Hepatocyte (in vitro differentiated cells): Measurements from ENCODE around the gene NDUFA8. TPM values are rescaled to one million over a fixed set of nuclear protein-coding genes. Genes with fewer than 3 reads are reported as not detected.

Experiments
- DNase-seq: peaks from one replicate; pipeline ENCODE4 v3.0.0-alpha.2; 2016; ENCODE audit warnings: low spot score
- H2AFZ ChIP-seq: fragments of 200-600 bp; sonication (generic); 2 replicates; pipeline ENCODE4 v1.6.0; 2016; ENCODE audit warnings: antibody characterized with exemption, mild to moderate bottlenecking
- H3K27ac ChIP-seq: fragments of 200-600 bp; sonication (generic); 2 replicates; pipeline ENCODE4 v1.5.1; 2016; ENCODE audit warnings: mild to moderate bottlenecking
- H3K27me3 ChIP-seq: fragments of 200-600 bp; sonication (generic); 2 replicates; pipeline ENCODE4 v1.6.1; 2016
- H3K36me3 ChIP-seq: fragments of 200-600 bp; sonication (generic); replicated peaks from 2 replicates; pipeline ENCODE4 v1.5.1; 2016; ENCODE audit warnings: low read depth; ENCODE audit not compliant: insufficient read depth
- H3K4me1 ChIP-seq: fragments of 200-600 bp; sonication (generic); 2 replicates; pipeline ENCODE4 v1.5.1; 2016; ENCODE audit warnings: mild to moderate bottlenecking, moderate library complexity; ENCODE audit not compliant: insufficient read depth
- H3K4me2 ChIP-seq: fragments of 200-600 bp; sonication (generic); 2 replicates; pipeline ENCODE4 v1.6.0; 2016
- H3K4me3 ChIP-seq: fragments of 200-600 bp; sonication (generic); 2 replicates; pipeline ENCODE4 v1.5.1; 2016; ENCODE audit warnings: mild to moderate bottlenecking
- H3K79me2 ChIP-seq: fragments of 200-600 bp; sonication (generic); 2 replicates; pipeline ENCODE4 v1.6.0; 2017; ENCODE audit warnings: mild to moderate bottlenecking
- H3K9me2 ChIP-seq: fragments of 200-600 bp; sonication (generic); replicated peaks from 2 replicates; pipeline ENCODE4 v1.6.0; 2017; ENCODE audit warnings: mild to moderate bottlenecking; ENCODE audit not compliant: insufficient read depth
- H3K9me3 ChIP-seq: fragments of 200-600 bp; sonication (generic); 2 replicates; pipeline ENCODE4 v1.5.1; 2016; ENCODE audit warnings: low read depth, mild to moderate bottlenecking
- H4K20me1 ChIP-seq: fragments of 200-600 bp; sonication (generic); 2 replicates; pipeline ENCODE4 v1.6.0; 2016; ENCODE audit warnings: mild to moderate bottlenecking; ENCODE audit not compliant: insufficient read depth, poor library complexity, severe bottlenecking
- EZH2 ChIP-seq: fragments of 200-600 bp; sonication (generic); IDR thresholded peaks from 2 replicates; pipeline ENCODE4 v1.6.1; 2016; ENCODE audit warnings: antibody characterized with exemption, mild to moderate bottlenecking, borderline replicate concordance
- EZH2phosphoT487 ChIP-seq: fragments of 200-600 bp; sonication (generic); IDR thresholded peaks from one replicate; pipeline ENCODE4 v1.6.1; 2018; ENCODE audit warnings: antibody characterized with exemption, mild to moderate bottlenecking, low read depth, moderate library complexity; ENCODE audit not compliant: unreplicated experiment, severe bottlenecking
- WGBS: methylation state at CpG from one replicate; pipeline ENCODE4 v1.1.6; 2016; ENCODE audit warnings: low lambda C conversion rate; ENCODE audit errors: missing lambda C conversion rate; 5-methylcytosine and 5-hydroxymethylcytosine counted together
- polyA plus RNA-seq: library from polyadenylated mRNA; unstranded; fragments of >200 nt; fragmentation: Nextera tagmentation; extraction: Ambion mirVana; gene quantifications from 2 replicates; pipeline ENCODE4 v1.2.1, GENCODE V29; 2016
- total RNA-seq: library from RNA; depleted of rRNA; stranded (reverse); fragments of >200 nt; gene quantifications from 2 replicates; pipeline ENCODE4 v1.2.3, GENCODE V29; 2014
- TF ChIP-seq, protein P1 (sequence below): fragments of 200-600 bp; sonication (generic); IDR thresholded peaks from 2 replicates; pipeline ENCODE4 v1.5.1; 2016; ENCODE audit warnings: antibody characterized with exemption, mild to moderate bottlenecking; ENCODE audit not compliant: poor library complexity

The NDUFA8 gene
- total and polyA plus RNA-seq, 2 experiments from 2014 or later, result 46.4 to 113 TPM

DNA sequence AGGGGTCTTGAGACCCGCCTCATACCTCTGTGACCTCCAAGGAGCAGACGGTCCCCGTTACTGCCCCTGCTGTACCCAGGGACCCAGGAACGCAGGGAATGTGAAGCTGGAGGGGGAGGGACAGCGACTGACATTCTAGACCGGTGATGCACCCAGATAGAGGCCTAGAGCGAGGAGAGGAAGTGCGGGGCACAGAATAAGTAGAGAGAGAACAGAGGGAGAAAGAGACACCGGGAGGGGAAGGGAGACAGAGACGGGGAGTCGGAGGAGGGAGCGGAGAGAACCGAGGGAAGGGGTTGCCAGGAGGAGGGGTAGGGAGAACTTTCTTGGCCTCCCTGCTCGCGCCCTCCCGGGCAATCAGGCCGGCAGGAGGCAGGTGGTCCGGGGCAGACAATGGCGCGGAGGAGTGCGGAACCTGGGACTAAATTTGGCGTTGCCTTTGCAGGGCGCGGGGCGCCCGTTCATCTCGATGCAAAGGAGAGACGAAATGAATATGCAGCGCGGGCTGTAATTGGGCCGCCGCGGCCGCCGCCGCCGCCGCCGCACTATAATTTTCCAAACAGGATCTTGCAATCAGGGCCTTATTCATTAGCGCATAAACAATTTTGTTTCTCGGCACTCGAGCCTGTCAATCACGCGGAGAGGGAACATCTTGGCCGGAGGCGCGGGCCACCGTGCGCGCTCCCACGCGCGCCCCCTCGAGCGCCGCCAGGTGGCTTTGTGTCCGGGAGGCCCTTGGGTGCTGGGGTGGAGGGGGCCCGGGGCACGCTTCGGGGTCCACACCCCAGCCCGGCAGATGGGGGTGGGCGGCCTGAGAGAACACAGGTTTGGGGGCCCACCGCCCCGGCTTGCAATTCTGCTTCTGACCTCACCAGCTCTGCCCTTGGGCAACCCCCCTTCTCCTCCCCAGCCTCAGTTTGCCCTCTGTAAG is 33.0 kb downstream of the NDUFA8 start:
- Histone ChIP-seq H3K27me3 (peaks cover 37% of the 10 kb centered on the region), H3K4me1 (peaks cover 12% of the 10 kb centered on the region), H3K27ac (no peak overlapping the region), H4K20me1 (no peaks in the 10 kb centered on the region), H2AFZ (peak overlapping the region; percentile 57), H3K79me2 (no peaks in the 10 kb centered on the region), H3K9me2 (no peaks in the 10 kb centered on the region), H3K4me3 (peak overlapping the region; percentile 41), H3K36me3 (no peaks in the 10 kb centered on the region), H3K9me3 (no peaks in the 10 kb centered on the region), H3K4me2 (peak overlapping the region; percentile 96)
- DNase-seq, result peak; percentile 41
- no peak for TF ChIP-seq EZH2
- TF ChIP-seq, protein P1, sequence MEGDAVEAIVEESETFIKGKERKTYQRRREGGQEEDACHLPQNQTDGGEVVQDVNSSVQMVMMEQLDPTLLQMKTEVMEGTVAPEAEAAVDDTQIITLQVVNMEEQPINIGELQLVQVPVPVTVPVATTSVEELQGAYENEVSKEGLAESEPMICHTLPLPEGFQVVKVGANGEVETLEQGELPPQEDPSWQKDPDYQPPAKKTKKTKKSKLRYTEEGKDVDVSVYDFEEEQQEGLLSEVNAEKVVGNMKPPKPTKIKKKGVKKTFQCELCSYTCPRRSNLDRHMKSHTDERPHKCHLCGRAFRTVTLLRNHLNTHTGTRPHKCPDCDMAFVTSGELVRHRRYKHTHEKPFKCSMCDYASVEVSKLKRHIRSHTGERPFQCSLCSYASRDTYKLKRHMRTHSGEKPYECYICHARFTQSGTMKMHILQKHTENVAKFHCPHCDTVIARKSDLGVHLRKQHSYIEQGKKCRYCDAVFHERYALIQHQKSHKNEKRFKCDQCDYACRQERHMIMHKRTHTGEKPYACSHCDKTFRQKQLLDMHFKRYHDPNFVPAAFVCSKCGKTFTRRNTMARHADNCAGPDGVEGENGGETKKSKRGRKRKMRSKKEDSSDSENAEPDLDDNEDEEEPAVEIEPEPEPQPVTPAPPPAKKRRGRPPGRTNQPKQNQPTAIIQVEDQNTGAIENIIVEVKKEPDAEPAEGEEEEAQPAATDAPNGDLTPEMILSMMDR, result peak; percentile 10
- no peak for TF ChIP-seq EZH2phosphoT487
- WGBS, result 9% methylated on average over 52 of the region's 64 CpGs

DNA sequence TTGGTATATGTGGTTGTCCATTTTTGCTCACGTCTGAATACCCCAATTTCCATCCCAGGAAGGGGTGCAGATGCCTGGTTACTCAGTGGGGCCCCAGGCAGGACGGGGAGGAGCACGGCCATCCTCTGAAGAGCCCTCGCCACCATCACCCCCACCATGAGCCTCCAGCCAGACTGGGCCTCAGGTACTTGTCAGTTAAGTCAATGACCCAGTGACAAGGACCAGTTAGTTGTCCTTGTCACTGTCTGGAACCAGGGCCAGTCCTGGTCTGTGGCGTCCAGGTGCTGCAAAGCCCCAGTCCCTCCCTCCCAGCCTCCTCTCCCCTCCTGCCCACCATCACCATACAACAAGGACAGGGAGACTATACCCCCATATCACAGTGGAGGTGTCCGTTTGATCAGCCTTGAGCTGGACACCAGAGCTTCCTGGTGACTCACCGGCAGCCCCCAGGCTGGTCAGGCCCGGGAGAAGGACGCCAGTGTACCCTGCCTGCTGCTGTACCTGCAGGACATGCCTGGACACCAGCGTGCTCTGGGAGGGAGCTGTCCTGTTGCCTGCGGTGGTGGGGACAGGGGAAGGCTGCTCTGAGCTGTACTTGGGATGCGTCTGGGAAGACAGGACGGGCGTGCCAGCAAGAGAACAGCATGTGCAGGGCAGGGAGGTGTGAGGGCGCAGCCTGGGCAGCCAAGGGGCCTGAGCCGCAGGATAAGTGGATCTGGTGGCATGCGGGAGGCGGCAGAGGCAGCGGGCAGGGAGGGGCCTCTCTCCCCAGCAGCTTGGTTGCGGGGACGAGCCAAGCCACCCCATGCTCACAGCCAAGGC is 33.9 kb downstream of the NDUFA8 start:
- Histone ChIP-seq H3K27ac (no peak overlapping the region), H2AFZ (peak overlapping the region; percentile 57), H3K9me3 (no peaks in the 10 kb centered on the region), H3K9me2 (no peaks in the 10 kb centered on the region), H3K27me3 (peaks cover 31% of the 10 kb centered on the region), H4K20me1 (no peaks in the 10 kb centered on the region), H3K4me1 (peaks cover 12% of the 10 kb centered on the region), H3K79me2 (no peaks in the 10 kb centered on the region), H3K4me2 (peak overlapping the region; percentile 96), H3K4me3 (no peak overlapping the region), H3K36me3 (no peaks in the 10 kb centered on the region)
- DNase-seq, result no peak
- WGBS, result 20% methylated on average over 20 of the region's 21 CpGs
- TF ChIP-seq EZH2phosphoT487, result no peak
- TF ChIP-seq EZH2, result no peak
- TF ChIP-seq, protein P1, result no peak

- Histone ChIP-seq H3K27me3 (peaks cover 30% of the 10 kb centered on the region), H4K20me1 (no peaks in the 10 kb centered on the region), H3K9me2 (no peaks in the 10 kb centered on the region), H3K4me3 (no peak overlapping the region), H3K27ac (no peak overlapping the region), H3K36me3 (no peaks in the 10 kb centered on the region), H2AFZ (no peak overlapping the region), H3K4me1 (peaks cover 12% of the 10 kb centered on the region), H3K79me2 (no peaks in the 10 kb centered on the region), H3K4me2 (no peak overlapping the region), H3K9me3 (no peaks in the 10 kb centered on the region)
- 2% methylated on average over 8 of the region's 8 CpGs for WGBS
- TF ChIP-seq, protein P1, result peak; percentile 97
- TF ChIP-seq EZH2phosphoT487 (no peak), EZH2 (no peak)
- DNase-seq, result peak; percentile 89
Measured at GRCh38 chr9:122125158-122125508, 34.4 kb downstream of the NDUFA8 start.
